HEK293T (cell line): ENCODE results near the gene CYRIA.

Experiments used
- CTCF ChIA-PET: fragments of 350-600 bp; formaldehyde crosslinking; extraction: SDS; loops from one replicate; lab custom pipeline; 2021; ENCODE audit warnings: antibody characterized with exemption, inconsistent platforms; lab: Yijun Ruan, JAX
- POLR2A ChIA-PET: fragments of 350-600 bp; formaldehyde crosslinking; extraction: SDS; loops from one replicate; lab custom pipeline; 2020; ENCODE audit warnings: antibody characterized with exemption, inconsistent platforms; lab: Yijun Ruan, JAX
- DNase-seq: peaks from one replicate; pipeline ENCODE4 v3.0.0; 2012; ENCODE audit warnings: mixed read lengths; ENCODE audit errors: extremely low spot score
- ARNT ChIP-seq: fragments of 450-650 bp; IDR thresholded peaks from 2 replicates; pipeline ENCODE4 v1.6.1; 2017; ENCODE audit warnings: mild to moderate bottlenecking
- BHLHE40 ChIP-seq: fragments of 450-650 bp; IDR thresholded peaks from 2 replicates; pipeline ENCODE4 v1.6.1; 2016; ENCODE audit warnings: mild to moderate bottlenecking, moderate library complexity, borderline replicate concordance
- CTBP1 ChIP-seq: fragments of 450-650 bp; IDR thresholded peaks from 2 replicates; pipeline ENCODE4 v1.6.1; 2016; ENCODE audit warnings: borderline replicate concordance
- ELF4 ChIP-seq: fragments of 450-650 bp; IDR thresholded peaks from 2 replicates; pipeline ENCODE4 v1.6.1; 2017; ENCODE audit warnings: antibody characterized with exemption
- FOXA1 ChIP-seq: fragments of 450-650 bp; IDR thresholded peaks from 2 replicates; pipeline ENCODE4 v1.6.1; 2016; ENCODE audit warnings: mild to moderate bottlenecking
- FOXK2 ChIP-seq: fragments of 450-650 bp; IDR thresholded peaks from 2 replicates; pipeline ENCODE4 v1.6.1; 2016; ENCODE audit warnings: mild to moderate bottlenecking
- FOXM1 ChIP-seq: fragments of 450-650 bp; IDR thresholded peaks from 2 replicates; pipeline ENCODE4 v1.6.1; 2017; ENCODE audit warnings: mild to moderate bottlenecking, borderline replicate concordance
- HDGF ChIP-seq: fragments of 450-650 bp; IDR thresholded peaks from 2 replicates; pipeline ENCODE4 v1.6.1; 2017; ENCODE audit warnings: antibody characterized with exemption, borderline replicate concordance
- L3MBTL2 ChIP-seq: fragments of 450-650 bp; conservative IDR thresholded peaks from 2 replicates; pipeline ENCODE4 v1.6.1; 2016; ENCODE audit warnings: mild to moderate bottlenecking
- LEF1 ChIP-seq: fragments of 450-650 bp; IDR thresholded peaks from 2 replicates; pipeline ENCODE4 v1.6.1; 2017; ENCODE audit warnings: mild to moderate bottlenecking, borderline replicate concordance
- NFRKB ChIP-seq: fragments of 450-650 bp; IDR thresholded peaks from 2 replicates; pipeline ENCODE4 v1.6.1; 2016; ENCODE audit warnings: mild to moderate bottlenecking, moderate library complexity
- SP1 ChIP-seq: fragments of 450-650 bp; IDR thresholded peaks from 2 replicates; pipeline ENCODE4 v1.6.1; 2017
- SUZ12 ChIP-seq: fragments of 450-650 bp; IDR thresholded peaks from 2 replicates; pipeline ENCODE4 v1.6.1; 2016; ENCODE audit warnings: mild to moderate bottlenecking
- TARDBP ChIP-seq: fragments of 450-650 bp; IDR thresholded peaks from 2 replicates; pipeline ENCODE4 v1.6.1; 2016
- ZNF384 ChIP-seq: fragments of 450-650 bp; IDR thresholded peaks from 2 replicates; pipeline ENCODE4 v1.6.1; 2016
- TF ChIP-seq, protein P1 (sequence below): fragments of 450-650 bp; IDR thresholded peaks from 2 replicates; pipeline ENCODE4 v1.6.1; 2016

CYRIA gene

DNA sequence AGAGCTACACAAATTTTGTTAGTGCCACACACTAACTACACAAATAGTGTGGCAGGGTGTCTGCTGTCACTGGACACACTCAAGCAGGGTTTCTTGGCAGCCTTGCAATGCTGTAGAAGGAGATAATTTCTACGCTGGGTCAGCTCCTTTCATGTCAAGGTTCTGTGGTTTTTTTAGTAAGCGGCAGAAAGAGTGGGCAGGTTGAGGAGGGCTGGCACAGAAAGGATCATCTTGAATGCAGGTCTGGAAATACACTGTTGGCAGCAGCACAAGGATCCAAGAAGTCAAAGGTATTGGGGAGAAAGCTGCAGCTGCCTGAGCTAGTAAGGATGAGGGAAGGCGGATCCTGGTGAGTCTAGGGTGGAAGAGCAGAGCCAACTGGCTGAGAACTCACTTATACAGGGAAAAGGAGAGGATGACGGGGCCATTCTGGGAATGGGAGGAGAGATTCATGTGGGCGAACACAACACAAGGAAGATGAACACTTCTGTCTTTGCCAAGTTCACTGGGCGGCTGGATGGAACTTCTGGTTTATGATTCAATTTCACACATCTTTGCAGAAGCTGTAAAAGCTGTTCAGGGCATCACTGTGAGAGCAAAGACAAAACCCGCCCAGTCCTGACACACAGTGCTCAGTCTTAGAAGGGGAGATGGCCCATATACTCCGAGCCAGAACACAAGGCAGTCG lies 16.9 kb upstream of the CYRIA start:
- DNase-seq, result no peak
- POLR2A ChIA-PET, result no interaction called here
- CTCF ChIA-PET, result no interaction called here
- no peak for TF ChIP-seq FOXK2
- TF ChIP-seq FOXA1, result no peak
- TF ChIP-seq LEF1, result no peak
- TF ChIP-seq SP1, result no peak
- TF ChIP-seq, protein P1, sequence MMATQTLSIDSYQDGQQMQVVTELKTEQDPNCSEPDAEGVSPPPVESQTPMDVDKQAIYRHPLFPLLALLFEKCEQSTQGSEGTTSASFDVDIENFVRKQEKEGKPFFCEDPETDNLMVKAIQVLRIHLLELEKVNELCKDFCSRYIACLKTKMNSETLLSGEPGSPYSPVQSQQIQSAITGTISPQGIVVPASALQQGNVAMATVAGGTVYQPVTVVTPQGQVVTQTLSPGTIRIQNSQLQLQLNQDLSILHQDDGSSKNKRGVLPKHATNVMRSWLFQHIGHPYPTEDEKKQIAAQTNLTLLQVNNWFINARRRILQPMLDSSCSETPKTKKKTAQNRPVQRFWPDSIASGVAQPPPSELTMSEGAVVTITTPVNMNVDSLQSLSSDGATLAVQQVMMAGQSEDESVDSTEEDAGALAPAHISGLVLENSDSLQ, result no peak
- TF ChIP-seq HDGF, result no peak
- TF ChIP-seq SUZ12, result no peak
- TF ChIP-seq BHLHE40, result no peak
- no peak for TF ChIP-seq NFRKB
- TF ChIP-seq FOXM1, result no peak
- TF ChIP-seq ELF4, result no peak
- no peak for TF ChIP-seq ARNT
- TF ChIP-seq TARDBP, result no peak
- no peak for TF ChIP-seq CTBP1

DNA sequence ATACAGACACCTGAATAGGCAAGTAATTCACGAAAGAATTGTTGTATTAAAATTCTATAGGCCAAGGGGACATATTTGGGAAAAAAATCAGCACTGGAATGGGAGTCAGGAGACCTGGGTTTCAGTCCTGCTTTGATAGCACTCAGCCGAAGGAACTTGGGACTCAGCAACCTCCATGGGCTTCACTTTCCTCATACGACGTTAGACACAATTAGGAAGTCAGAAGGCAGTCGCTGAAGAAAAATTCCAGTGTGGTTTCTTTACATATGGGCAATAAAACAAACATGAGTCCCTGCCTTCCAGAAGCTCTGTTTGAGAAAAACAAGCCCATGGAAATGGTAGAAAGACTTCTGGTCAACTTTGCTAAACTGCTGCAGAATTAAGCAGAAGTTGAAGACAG lies 15.1 kb upstream of the CYRIA start:
- ChIA-PET POLR2A (no interaction called here), CTCF (interaction anchor here (0.7 kb wide), 1 partner anchor 26 kb away, joined by 3 read pairs; no protein-coding TSS in a partner anchor)
- DNase-seq, result no peak
- TF ChIP-seq L3MBTL2 (no peak), FOXK2 (no peak)

DNA sequence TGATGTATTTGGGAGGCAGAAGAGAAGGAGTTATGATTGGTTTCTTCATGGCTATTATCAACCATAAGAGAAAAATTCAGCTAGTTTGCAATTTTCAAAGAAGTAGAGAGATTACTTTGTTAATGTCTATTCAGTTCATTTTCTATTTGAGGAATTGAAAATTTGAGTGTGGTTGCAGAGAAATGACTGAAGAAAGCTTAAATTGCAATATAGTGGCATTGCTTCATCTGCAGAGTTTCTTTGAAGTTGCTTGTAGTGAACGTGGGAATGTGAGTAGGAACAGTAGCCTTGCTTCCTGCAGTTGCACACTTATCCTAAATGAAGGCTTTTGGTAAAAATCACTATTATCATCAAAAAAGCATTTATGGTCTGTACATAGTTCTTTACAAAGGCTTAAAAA lies 14.7 kb upstream of the CYRIA start:
- no peak for TF ChIP-seq CTBP1
- TF ChIP-seq FOXM1, result no peak
- TF ChIP-seq, protein P1, result no peak
- TF ChIP-seq L3MBTL2, result no peak
- no peak for TF ChIP-seq LEF1
- no peak for TF ChIP-seq HDGF
- TF ChIP-seq TARDBP, result no peak
- no peak for TF ChIP-seq SUZ12
- POLR2A ChIA-PET, result no interaction called here
- CTCF ChIA-PET, result interaction anchor here (0.7 kb wide), 1 partner anchor 26 kb away, joined by 3 read pairs; no protein-coding TSS in a partner anchor
- no peak for DNase-seq

DNA sequence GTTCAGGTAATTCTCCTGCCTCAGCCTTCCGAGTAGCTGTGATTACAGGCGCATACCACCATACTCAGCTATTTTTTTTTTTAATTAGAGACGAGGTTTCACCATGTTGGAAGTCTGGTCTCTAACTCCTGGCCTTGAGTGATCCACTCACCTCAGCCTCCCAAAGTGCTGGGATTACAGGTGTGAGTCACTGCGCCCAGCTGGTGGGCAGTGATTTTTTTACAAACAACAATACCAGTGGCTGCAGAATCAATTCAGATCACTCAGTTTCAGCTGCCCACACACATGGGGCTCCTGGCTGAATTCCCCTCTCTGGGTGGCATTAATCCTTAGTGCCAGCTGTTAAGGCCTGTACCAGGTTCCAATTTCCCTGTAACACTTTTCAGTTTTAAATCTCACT lies 13.3 kb upstream of the CYRIA start:
- DNase-seq, result no peak
- ChIA-PET POLR2A (no interaction called here), CTCF (no interaction called here)
- TF ChIP-seq BHLHE40, result no peak
- TF ChIP-seq, protein P1, result no peak

DNA sequence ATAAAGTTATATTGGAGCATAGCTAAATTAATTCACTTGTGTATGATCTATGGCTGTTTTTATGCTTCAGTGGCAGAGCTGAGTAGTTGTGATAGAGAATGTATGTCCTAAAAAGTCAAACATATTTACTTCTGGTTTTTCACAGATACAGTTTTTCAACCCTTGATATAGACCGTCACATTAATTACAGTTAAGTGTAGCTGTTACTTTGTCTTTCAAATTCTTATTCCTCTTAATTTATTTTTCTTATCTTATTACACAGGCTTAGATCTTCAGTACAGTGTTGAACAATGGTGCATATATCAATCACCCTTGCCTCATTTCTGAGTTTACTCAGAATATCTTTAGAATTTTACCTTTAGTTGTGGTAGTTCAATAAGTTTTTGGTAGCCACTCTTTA lies 12.2 kb upstream of the CYRIA start:
- CTCF ChIA-PET, result no interaction called here
- no peak for DNase-seq
- POLR2A ChIA-PET, result no interaction called here
- TF ChIP-seq, protein P1, result no peak
- TF ChIP-seq ELF4, result no peak
- no peak for TF ChIP-seq ARNT
- no peak for TF ChIP-seq LEF1

DNA sequence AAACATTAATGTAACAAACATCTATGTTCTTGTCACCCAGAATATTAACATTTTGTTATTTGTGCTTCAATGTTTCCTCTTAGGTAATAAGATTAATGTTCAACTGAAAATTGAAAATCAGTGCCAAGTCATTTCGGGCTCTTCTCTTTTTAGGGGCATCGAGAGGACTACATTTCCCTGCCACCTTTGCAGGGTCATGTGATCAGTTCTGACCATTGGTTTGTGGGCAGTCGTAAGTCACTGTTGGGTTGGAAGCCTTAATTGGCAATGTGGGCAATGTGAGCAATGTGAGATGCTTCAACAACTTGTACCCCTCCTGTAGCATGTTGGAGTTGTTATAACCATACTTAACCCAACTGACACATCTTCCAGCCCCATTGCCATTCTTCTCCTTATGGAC lies 10.1 kb upstream of the CYRIA start:
- no peak for DNase-seq
- CTCF ChIA-PET, result no interaction called here
- POLR2A ChIA-PET, result no interaction called here
- no peak for TF ChIP-seq FOXK2

DNA sequence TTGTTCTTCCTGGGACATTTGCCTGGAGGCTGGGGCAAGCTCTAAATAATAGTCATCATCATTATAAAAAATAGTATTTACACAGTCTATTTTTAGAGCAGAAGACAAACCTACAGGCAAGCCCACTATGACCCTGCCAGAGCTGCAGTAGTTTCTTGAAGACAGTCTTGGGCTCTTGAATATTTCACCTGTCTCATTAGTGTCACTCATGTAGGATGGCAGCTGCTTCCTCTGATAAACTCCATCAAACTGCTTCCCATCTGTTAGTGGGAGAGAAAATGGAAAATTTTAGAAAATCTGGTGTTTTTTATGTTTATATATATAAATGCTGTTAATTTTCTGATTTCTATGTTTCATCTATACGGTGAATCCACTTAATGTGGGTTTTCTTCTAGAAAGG lies 8.5 kb upstream of the CYRIA start:
- ChIA-PET CTCF (no interaction called here), POLR2A (no interaction called here)

More for the DNA sequence above, 8.5 kb upstream of the CYRIA start:
- TF ChIP-seq LEF1, result no peak
- TF ChIP-seq SUZ12, result no peak
- TF ChIP-seq FOXM1, result no peak
- TF ChIP-seq ARNT, result no peak
- TF ChIP-seq TARDBP, result no peak
- no peak for TF ChIP-seq HDGF
- TF ChIP-seq, protein P1, result no peak
- TF ChIP-seq ELF4, result no peak
- TF ChIP-seq CTBP1, result no peak
- TF ChIP-seq NFRKB, result no peak
- TF ChIP-seq L3MBTL2, result no peak
- TF ChIP-seq ZNF384, result no peak
- no peak for TF ChIP-seq FOXK2
- no peak for TF ChIP-seq FOXA1
- TF ChIP-seq BHLHE40, result no peak
- TF ChIP-seq SP1, result no peak
- DNase-seq, result no peak
